Measurements from ENCODE around the gene ASGR1.
"Not testable (repeated sequence)": the region's sequence is repeated elsewhere in the genome, so short reads cannot be mapped to it uniquely, and the experiment has no call there.

Gene ASGR1

DNA sequence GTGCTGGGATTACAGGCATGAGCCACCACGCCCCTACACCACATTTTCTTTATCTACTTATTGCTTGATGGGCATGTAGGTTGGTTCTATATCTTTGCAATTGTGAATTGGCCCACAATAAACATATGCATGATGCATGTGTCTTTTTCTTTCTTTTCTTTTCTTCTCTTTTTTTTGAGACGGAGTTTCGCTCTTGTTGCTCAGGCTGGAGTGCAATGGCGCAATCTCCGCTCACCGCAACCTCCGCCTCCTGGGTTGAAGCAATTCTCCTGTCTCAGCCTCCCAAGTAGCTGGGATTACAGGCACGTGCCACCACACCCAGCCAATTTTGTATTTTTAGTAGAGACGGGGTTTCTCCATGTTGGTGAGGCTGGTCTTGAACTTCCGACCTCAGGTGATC, 20.7 kb downstream of the ASGR1 start:
- not testable (repeated sequence) for DNase-seq

DNA sequence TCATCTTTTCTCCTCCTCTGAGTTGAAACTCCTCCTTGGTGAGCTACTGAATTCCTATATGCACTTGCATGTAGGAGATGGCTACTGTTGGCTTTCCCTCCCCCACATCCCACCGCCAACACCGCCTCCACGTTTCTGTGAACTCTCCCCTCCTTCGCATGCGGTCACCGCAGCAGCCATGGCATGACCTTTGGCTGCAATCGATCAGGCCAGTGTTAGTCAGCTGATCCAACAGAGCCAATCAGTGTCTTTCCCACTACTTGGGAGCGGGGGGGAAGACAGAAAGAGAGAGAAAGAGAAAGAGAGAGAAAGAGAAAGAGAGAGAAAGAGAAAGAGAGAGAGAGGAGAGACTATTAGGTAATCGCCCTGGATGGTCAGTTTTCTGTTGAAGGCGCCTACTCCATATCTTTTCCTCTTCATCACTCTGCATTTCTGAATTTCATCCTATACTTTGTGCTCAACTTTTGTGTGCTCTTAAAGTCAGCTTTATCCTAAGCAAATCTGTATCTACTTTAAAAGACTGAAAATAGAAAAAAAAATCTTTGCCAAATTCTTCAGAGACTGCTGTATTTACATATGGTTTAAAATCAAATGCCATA, 22.7 kb downstream of the ASGR1 start:
- DNase-seq: no peak

DNA sequence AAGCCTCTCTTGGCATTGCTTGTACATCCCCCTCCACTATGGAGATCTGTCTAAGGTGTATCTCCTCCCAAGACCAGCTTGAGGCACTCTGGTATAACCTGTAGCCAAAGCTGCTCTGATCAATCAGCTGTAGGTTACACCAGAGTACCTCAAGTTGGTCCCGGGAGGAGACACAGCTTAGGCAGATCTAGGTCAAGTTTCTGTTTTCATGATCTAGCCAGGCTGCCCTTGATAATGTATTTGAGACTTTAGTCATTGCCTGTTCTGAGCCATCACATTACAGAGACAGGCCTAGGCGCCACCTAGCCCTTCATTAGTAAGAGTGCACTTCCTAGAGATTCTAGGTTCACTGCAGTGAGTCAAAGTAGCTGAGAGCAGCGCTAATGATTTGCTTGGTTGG, 31.4 kb downstream of the ASGR1 start:
- DNase-seq: no peak

DNA sequence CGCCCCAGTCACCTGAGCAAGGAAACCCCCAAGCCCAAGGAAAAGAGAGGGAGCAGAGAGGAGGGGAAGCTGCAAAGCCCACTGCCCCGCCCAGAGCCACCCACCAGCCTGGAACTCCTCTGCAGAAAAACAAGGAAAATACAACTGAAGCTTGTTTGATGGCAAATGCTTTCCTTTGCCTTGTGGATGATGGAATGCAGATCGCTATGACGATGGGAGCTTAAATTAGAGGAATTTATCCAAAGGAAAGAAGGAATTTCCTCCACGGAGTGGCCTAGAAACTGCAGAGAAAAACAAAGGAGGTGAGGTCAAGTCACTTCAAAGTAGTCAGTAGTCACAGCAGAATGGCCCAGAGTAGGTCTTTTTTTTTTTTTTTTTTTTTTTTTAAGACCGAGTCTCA, 33.1 kb downstream of the ASGR1 start:
- no peak for DNase-seq

DNA sequence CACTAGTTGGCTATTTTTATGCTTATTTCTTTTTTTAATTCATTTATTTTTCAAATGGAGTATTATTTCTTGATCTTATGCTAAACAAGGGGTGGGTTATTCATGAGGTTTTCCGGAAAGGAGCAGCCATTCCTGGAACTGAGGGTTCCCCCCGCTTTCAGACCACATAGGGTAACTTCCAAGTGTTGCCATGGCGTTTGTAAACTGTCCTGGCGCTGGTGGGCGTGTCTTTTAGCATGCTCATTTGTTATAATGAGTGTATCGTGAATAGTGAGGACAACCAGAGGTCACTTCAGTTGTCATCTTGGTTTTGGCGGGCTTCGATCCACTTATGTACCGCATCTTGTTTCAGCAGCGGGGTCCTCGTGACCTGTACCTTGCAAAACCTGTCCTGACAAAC, 35.0 kb downstream of the ASGR1 start:
- no peak for DNase-seq

DNA sequence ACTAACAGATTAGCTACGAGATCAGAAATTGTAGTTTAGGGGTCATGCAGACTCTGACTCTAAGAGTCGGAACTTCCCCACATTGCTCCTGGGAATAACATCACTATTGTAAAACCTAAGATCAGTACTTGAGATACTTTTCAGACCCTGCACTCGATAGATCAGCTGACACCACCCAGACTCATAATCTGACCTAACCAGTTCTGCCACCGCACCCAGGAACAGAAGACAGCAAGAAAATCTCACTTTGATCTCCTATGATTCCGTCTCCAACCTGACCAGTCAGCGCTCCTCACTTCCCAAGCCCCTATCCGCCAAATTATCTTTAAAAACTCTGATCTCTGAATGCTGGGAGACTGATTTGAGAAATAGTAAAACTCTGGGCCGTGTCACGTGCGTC, 37.3 kb downstream of the ASGR1 start:
- DNase-seq: no peak

DNA sequence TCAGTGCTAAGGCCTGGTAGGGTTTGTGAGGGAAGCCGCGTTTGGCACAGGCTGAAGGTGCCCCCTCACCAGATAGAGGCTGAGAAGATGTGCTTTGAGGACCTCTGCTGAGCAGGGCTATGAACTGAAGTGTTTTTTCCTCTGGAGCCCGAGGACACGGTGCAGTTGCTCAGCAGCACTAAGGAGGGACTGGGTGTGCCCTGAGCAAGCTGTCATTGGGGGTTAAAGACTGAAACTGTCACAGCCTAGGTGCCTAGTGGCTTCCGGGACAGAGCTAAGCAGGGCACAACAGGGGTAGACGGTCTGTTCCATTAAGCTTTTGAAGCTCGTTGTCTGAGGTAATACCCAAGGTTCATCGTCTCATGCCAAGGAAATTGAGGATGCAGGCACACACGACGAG, 39.8 kb downstream of the ASGR1 start:
- DNase-seq: no peak

DNA sequence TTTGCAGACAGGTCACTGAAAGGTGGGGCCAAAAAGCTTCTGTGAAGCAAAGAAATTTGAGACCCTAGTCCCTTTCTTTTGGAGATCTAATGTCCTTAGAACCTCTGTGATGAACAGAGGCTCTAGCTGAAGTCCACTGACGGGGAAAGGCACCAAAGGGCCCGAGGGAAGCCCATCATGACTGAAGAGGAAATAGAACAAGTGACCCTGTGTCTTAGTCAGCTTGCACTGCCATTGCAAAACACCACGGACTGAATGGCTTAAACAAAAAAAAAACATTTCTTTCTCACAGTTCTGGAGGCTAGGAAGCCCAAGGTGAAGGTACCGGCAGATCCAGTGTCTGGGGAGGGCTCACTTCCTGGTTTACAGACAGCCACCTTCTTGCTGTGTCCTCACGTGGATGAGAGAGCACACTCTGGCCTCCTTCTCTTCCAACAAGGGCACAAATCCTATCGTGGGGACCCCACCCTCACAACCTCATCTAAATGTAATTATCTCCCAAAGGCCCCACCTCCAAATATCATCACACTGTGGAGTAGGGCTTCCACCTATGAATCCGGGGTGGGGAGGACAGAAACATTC, 40.3 kb downstream of the ASGR1 start:
- DNase-seq: peak; percentile 40

DNA sequence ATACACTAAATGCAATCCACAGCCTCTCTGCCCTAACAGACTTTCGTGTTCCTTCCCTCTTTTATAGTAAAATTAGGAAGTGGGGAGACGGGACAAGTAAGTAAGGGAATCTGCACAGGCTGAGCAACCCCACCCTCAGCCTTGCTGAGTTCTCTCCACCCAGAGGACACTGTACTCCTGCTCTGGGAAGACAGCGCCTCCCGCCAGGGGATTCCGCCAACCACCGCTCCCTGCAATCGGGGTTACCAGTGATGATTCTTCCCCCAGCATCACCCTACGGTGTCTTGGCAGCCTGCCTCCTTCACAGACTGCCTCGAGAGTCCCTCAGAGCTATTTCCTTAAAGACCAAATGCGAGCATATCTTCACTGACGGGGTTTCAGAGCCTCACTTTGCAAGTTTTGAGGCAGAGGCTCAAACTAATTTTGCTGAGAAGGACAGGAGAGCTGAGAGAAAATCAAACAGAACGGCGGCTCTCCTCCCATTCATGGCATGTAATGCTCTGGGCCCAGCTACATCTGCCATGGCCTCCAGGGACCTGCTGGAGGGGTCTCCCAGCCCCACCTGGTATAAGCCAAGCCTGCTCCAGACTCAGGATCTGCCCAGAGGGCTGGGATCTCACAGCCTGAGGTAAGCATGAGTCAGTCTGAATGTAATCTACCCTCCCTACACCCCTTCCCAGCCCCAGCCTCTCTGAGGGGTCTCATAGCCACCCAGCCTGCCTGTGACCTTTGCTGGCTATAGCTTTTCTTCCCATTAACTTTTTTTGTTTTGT, 41.8 kb downstream of the ASGR1 start:
- peak; percentile 37 for DNase-seq

DNA sequence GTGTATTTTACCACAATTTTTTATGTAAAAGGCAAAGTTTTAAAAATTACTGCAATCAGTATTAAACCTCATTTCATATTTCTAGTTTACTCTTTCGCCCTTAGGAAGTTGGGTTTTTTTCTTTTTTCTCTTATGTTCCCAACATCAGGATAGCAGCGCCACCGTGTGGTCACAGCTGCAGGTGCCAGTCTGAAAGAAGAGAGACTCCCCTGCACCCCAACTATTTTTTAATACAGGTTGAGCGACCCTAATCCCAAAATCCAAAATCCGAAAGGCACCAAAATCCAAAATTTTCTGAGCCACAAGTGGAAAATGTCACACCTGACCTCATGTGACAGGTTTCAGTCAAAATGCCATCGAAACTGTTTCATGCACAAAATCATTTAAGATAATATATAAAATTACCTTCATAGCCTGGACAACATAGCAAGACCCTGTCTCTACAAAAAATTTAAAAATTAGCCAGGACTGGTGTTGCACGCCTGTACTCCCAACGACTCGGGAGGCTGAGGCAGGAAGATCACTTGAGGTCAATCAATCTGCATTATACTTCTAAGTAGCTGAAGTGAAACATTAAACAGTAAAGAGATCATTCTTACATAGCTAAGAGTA, 42.8 kb downstream of the ASGR1 start:
- peak; percentile 70 for DNase-seq

DNA sequence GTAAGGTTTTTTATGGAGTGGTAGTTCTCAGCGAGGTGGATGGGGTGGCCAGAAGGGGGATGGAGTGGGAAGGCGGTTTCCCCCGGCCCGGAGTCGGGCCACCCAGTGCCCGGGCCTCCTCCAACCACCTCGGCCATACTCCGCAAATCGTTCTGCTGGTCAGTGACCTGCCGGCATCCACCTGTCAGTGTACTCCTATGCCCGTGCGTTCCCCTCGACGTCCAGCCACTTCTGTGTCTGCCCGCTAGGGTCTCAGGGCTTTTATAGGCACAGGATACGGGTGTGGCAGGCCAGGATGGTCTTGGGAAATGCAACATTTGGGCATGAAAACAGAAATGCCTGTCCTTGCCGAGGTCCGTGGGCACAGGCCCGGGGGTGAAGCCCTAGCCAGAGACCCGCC, 45.3 kb downstream of the ASGR1 start:
- no peak for DNase-seq

DNA sequence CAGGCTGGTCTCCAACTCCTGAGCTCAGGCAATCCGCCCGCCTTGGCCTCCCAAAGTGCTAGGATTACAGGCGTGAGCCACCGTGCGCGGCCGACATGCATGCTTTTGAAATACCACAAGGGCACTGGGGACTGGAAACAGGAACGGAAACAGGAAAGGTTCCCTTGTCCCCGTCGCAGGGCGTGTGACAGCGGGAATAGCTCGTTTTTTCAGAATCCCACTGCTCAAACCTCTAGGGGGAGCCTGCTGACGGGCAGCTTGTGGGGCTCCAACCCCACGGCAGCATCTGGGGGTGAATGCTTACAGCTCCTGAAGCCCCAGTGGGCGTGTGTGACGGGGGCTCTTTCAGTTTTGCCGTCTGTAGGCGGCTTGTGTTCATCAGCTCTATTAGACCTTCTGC, 45.7 kb downstream of the ASGR1 start:
- DNase-seq: peak; percentile 68

DNA sequence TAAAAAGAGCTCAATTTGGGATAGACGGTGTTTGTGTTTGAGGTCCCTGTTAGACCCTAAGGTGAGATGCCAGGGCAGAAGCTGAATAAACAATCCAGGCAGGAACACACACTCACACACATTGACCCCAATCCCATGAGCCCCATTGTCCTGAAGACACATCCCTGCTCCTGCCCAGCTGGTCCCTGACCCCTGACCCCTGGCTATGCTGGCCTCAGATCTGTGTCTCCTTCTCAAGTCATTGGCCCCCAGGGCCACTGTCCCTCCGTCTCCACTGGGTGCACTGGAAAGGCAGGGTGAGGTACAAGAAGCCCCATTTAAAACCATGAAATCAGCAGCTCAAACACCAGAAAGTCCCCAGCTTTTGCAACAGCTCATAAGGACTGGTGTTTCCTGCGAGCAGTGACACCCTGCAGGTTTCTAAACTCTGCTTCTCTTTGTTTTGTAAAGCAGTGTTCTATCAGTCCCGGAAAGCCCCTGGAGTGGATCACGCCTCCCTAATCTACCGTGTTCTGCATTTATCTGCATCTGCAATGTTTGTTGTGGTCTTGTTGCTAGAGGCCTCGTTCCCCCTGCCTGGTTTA, 46.6 kb downstream of the ASGR1 start:
- peak; percentile 91 for DNase-seq

DNA sequence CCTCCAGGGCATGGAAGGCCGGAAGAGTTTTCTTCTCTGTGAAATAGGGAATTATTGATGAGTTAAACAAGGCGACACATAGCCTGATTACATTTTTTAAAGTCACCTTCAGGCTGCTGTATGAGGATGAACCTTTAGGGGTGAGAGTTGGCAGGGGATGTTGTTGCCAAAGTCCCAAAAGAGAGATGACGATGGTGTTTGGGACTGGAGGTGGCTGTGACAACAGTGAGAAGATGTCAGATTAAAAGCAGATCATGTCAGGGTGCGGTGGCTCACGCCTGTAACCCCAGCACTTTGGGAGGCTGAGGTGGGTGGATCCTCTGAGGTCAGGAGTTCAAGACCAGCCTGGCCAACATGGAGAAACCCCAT, 47.8 kb downstream of the ASGR1 start:
- DNase-seq: no peak

DNA sequence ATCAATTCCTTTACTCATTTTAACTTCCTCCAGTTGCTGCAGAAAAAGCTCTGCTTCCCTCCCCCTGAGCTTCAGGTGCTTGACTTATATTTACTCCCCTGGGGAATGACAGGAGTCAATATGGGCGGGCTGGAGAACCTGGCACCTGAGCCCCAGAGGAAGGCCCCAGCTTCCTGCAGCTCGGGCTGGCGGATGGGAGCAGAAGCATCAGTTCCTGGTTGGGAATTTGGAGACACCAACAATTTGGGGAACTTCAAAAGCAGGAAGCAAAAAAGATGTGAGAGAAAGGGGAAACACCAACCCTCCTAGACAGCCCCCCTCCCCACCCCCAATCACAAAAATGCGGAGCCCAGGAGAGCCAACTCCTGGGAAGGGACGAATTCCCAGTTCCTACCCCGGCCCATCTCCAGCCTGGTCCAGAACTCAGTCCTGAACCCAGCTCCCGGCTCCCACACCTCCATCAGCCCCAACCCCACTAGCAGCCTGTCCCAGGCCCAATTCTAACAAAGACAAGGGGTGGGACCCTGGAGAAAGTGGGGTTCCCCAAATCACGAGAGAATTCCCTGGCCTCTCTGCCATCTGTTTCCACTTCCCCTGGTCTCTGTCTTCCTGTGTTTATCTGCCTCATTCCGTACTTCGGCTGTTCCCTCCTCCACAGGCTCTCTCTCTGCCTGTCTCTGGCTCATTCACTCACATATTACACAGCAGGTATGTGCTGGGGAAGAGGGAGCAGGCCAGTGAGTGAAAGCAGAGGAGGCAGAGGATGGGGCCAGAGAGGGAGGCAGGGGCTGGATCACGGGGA, 48.3 kb downstream of the ASGR1 start:
- peak; percentile 35 for DNase-seq

DNA sequence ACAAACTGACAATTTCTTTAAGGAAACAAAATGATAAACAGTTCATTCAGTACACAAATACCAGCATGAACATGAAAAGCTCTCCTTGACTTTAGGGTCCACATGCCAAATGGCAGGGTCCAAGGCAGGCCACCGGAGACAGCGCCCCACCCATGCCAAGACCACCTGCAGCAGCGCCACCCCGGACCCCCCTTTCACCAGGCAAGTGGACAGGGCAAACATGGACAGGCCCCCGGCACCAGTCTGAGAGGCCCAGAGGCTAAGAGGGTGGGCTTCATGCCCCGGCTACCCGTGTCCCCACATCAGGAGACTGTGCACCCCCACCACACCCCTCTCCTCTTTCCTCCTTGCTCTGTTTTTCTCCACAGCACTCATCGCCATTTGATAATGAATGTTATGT, 49.9 kb downstream of the ASGR1 start:
- no peak for DNase-seq

DNA sequence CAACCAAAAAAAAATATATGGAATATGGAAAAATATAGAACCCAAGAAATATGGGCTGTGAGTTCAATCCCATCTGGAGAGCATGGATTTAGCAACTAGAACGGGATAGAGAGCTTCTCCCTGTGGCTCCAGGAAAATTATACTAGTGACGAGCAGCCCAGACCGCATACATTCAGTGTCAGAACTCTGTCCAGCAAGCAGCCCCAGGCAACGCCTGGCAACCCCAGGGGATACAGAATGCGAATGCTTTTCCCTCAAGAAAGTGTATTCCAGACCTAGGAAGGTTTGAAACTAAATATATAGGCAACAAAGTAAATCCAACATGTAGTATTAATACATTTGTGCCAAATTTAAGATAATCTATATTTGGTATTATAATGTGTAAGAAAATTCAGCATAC, 51.0 kb downstream of the ASGR1 start:
- DNase-seq: no peak

DNA sequence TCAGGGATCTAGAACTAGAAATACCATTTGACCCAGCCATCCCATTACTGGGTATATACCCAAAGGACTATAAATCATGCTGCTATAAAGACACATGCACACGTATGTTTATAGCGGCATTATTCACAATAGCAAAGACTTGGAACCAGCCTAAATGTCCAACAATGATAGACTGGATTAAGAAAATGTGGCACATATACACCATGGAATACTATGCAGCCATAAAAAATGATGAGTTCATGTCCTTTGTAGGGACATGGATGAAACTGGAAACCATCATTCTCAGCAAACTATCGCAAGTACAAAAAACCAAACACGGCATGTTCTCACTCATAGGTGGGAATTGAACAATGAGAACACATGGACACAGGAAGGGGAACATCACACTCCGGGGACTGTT, 51.7 kb downstream of the ASGR1 start:
- not testable (repeated sequence) for DNase-seq

DNA sequence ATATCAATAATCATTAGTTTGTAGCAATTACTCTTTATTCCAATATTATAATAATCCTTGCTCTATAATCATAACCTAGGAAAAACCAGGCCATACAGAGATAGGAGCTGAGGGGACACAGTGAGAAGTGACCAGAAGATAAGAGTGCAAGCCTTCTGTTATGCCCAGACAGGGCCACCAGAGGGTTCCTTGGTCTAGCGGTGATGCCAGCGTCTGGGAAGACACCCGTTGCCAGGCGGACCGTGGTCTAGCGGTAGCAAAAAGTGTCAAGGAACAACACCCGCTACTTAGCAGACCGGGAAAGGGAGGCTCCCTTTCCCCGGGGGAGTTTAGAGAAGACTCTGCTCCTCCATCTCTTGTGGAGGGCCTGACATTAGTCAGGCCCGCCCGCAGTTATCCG, 52.8 kb downstream of the ASGR1 start:
- not testable (repeated sequence) for DNase-seq

DNA sequence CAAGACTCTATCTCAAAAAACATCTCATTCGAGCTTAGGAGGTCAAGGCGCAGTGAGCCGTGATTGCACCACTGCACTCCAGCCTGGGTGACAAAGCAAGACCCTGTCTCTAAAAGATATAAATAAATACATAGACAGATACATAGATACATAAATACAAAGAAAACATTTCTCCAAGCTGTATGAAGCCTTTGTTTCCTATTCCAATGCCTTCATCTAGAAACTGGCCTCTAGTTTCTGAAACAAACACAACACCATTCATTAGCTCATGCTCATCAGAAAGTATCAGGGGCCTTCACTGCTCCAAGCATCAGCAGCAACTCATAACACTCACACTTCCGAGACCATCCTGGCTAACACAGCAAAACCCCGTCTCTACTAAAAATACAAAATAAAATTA, 54.2 kb downstream of the ASGR1 start:
- no peak for DNase-seq

DNA sequence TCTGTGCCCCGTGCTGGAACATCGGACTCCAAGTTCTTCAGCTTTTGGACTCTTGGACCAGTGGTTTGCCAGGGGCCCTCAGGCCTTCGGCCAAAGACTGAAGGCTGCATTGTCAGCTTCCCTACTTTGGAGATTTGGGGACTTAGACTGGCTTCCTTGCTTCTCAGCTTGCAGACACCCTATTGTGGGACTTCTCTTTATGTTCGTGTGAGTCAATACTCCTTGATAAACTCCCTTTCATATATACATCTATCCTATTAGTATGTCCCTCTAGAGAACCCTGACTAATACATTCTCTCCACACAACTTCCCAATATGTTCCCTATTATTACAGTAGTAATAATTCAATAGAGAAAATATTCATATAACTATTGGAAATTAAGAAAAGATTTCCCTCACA, 55.3 kb downstream of the ASGR1 start:
- no peak for DNase-seq

Data from CD4-positive, alpha-beta T cell treated with Interleukin-15 for 1 hour (primary cell).